GM18858 (cell line): Measurements from ENCODE around the gene TEX101.
A peak's percentile ranks its signal among the peaks of the same experiment; 100 is the strongest.

ENCODE experiments used
- ATAC-seq: cut with Tn5 transposase; IDR thresholded peaks from one replicate; pipeline ENCODE4 v1.9.1; 2021; ENCODE audit not compliant: unreplicated experiment

TEX101 gene

DNA sequence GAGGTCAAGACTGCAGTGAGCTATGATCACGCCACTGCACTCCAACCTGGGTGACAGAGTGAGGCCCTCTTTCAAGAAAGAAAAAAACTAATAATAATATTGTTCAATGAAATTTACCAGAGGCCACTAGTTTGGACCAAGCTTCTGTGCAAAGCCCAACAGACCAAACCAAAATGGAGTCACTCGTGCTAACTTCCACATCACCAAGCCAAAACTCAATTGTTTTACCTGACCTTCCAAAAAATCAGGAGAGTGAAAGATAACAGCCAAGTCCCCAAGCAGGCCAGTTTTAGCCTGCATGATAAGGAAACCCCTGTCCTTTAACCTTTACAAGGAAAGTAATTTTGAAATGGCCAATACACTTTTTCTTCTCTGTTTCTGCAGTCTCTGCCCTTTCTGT lies 30.7 kb downstream of the TEX101 start:
- ATAC-seq, result no peak

DNA sequence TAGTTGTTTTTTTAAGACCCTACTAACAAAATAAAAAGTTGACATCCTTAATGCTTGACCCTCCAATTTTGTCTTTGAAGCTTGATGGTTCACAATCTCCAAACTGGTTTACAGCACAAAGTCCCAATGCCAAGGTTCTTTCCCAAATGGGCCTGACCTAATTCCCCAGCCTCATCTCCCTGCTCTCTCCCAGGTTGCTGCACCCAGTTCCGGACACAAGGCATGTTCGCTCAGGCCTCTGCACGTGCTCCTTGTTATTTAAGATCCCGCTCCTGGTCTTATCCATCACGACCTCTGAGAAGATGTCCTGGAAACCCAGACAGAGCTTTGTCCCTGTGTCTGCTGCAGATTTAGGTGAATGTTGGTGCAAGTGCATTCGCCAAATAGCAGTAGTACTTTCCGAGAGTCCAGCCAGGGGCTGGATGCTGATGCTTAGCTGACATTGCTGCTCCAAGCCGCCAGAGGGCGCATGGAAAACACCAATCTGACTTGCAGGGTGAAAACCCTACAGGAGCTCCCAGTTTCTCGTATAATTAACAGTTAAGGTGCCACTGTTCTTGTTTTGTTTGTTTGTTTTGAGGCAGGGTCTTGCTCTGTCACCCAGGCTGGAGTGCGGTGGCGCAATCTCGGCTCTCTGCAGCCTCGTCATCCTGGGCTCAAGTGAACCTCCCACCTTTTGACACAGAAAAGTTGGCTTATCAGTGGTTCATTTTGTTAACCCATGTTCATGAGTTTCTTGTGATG lies 32.2 kb downstream of the TEX101 start:
- no peak for ATAC-seq

DNA sequence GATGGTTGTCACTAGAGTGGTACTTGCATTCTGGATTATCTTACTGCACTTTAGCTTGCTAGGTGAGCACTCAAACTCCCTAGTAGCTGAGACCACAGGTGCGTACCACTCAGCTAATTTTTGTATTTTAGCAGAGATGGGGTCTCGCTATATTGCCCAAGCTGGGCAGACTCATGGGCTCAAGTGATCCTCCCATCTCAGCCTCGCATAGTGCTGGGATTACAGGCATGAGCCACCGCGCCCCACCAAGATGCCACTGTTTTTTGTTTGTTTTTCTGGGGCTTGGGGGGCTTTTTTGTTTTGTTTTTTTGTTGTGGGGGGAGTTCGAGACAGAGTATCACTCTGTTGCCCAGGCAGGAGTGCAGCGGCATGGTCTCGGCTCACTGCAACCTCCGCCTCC lies 33.0 kb downstream of the TEX101 start:
- no peak for ATAC-seq

DNA sequence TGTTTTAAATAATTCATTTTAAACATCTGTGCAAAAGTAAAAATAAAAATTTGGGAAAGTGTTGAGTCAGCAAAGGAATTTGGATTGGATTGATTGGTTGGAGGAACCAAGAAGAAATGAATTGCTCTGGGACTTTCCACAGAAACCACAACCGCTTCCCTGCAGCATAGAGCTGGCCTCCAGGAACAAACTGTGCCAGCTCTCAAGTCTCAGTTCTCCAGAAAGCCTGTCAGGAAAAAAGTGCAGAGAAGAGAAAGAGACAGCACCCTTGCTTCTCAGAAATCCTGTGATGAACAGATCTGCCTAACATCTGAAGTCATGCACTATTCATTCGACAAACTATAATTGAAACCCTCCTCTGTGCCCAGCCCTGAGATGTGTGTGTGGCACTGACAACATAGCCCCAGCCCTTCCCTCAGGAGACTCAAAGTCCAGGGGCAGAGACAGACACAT lies 35.9 kb downstream of the TEX101 start:
- no peak for ATAC-seq

DNA sequence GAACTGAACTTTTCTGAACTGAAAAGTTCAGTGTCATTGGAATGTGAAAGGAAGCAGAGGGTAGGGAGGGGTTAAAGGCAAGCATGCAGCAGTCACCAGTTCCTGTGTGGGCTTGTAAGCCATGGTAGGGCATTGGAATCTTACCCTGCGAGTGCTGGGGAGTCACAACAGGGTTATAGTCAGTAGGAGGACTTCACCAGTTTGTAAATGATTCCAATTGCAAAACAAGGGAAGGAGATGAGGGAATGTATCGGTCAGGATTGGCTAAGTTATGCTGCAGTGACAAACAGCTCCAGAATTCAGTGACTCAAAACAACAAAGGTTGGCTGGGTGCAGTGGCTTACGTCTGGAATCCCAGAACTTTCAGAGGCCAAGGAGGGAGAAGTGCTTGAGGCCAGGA lies 37.9 kb downstream of the TEX101 start:
- ATAC-seq, result no peak

DNA sequence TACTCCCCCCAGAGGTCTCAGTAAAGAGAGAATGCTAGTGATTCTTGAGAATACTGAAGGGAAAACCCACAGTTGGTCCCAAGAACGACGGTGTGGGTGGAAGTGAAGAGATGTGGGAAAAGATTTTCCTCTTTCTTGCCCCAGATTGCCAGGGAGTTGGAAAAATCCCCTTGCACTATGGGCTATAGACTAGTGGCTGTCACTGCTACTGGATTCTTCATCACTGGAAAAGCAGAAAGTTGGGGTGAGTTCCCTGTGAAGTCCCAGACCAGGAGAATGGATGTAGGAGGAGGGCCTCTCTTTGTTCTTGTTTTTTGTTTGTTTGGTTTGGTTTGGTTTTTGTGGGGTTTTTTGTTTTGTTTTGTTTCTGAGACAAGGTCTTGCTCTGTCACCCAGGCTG lies 39.3 kb downstream of the TEX101 start:
- ATAC-seq, result no peak

DNA sequence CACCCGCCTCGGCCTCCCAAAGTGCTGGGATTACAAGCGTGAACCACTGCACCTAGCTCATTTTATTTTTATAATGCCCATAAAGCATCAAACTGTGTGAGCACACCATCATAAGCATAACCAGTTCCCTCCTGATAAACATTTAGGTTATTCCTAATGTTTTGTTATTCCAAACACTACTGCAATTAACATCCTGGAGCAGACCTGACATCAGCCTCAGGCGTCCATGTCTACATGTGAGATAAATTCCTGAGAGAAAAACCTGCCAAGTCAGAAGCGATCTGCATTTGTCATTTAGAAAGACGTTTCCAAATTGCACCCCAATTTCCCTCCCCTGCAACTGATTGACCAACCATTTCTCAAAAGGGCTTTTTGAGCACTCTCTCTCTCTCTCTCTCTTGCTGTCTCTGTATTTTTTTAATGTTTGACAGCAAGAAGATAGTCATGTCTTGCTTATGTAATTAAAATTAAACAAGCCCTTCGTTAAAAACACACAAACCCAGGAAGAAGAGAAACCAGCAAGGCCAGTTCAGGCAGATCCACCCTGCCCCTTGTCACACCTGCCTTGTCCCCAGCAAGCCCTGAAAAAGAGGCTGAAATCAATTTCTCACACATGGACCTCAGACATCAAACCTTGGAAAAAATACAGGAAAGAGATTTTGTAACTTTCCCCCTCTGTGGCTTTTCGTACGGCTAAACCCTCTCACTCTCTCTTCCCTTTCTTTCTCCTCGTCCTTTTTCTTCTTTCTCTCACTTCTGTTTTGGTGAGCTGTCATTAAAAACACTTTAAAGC lies 40.8 kb downstream of the TEX101 start:
- ATAC-seq, result no peak

DNA sequence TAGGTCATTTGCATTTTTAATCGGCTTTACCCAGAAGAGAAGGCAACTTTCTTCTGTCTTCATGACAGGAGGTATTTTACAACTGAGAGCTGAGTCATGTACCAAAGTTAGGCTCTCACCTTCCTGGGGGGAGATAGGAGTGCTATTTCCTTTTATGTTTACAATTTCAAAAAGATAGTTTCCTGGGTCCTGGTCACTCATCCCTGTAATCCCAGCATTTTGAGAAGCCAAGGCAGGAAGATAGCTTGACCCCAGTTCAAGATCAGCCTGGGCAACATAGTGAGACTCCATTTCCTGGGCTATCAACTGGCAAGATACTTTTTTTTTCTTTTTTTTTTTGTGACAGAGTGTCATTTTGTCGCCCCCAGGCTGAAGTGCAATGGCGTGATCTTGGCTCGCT lies 43.1 kb downstream of the TEX101 start:
- ATAC-seq, result no peak

DNA sequence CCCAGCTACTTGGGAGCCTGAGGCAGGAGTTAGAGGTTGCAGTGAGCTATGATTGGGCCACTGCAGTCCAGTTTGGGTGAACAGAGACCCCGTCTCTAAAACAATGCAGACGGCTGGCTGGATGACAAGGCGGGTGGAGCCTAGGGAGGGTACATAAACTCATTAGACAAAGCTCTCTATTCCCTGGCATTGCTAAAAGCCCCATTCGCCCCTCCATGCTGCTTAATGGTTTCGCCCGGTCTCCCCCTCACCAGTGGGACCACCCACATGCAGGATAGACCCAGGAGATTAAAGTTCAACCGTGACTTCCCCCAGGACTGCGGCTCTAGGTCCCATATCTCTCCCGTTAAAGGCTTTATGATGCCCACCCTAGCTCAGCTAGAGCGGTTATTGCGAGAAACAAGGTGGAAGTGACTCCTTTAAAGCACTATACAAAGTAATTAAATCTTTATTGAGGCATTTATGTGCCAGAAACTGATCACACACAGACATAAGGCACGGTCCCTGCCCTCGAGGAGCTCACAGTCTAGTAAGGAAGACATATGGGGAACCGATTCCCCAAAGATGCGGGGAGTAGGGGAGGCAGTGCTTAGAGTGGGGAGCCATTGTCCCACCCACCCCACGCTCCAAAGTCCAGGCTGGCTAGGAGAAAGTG lies 45.8 kb downstream of the TEX101 start:
- ATAC-seq, result no peak

DNA sequence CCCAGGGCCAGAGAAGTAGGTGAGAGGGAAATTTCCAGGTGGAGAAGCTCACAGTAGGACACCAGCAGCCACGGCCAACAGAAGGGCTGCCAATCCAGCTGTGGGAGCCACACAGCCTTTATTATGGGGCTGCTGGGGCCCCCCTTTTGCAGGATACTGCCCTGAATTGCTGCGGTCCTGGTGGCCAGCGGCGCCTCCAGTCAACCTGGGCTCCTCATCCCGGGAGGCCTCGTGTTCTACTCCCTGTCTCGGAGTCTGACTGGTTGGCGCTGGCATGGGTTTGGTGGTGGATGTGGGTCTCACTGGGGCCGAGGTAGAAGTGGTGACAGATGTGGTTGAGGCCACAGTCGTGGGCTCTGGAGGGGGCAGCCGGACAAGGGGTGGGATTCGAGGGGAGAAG lies 46.6 kb downstream of the TEX101 start:
- no peak for ATAC-seq

DNA sequence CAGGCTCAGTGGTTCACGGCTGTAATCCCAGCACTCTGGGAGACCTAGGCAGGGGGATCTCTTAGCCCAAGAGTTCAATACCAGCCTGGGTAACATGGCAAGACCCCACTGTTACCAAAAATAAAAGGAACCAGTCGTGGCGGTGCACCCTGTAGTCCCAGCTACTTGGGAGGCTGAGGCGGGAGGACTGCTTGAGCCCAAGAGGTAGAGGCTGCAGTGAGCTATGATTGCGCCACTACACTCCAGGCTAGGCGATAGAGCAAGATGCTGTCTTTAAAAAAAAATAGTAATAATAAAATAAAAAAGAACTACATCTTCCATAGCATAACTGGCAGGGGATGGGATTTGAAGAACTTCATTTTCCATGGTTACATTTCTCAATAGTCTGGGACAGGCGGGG lies 47.7 kb downstream of the TEX101 start:
- no peak for ATAC-seq

DNA sequence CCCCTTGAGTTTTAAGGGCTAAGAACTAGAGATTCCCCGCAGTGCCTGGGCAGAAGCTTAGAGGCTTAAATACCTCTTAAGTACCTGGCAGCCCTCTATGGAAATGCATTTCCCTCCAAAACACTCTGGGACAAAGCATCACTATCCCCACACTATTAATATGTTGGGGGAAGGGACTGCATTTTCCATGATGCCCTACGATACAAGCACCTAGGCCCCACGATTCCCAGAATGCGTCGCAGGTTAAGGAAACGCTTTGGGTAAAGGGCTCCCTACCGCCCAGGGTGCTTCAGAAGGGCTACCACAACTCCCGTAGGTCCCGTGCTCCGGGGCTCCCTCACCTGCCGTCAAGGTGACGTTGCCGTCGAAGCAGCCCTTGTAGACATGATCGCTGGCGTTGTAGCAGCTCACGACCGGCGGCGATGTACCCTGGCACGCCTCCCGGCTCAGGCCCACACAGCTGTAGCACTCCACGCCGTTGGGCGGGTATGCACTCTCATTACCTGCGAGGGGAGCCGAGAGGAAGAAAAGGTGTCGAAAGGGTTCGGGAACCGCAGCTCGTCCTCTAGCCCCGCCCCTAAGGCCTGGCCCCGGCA lies 48.2 kb downstream of the TEX101 start:
- ATAC-seq, result no peak

DNA sequence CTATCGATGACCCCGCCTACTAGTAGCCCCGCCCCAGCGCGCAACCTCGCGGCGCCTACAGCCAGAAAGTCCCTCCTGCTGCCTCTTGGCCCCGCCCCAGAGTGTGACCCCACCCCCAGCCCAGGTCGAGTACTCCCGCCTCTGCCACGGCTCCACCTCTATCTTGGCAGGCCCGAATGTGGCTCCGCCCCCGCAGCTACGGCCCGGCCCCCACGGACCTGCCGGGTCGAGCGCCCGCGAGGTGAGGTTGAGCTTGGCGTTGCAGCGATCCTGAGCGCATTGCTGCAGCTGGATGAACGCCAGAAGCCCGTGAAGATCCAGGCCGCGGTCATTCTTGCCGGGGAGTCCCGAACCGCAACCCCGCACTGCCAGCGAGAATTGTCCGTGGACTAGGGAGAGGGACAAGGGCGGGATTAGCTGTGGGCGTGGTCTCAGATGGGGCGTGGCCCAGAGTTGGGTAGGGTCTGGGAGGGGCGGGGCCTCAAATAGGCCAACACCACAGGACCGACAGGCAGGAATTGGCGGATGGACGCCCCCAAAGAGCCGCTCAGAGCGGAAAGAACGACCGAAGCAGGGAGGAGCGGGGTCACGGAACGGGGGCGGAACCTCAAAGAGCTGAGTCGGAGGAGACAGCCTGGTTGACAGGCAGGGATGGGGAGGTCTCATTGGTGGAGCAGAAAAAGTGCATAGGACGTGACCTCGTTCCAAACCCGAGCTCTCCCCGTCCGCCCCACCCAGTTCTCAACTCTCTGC lies 48.9 kb downstream of the TEX101 start:
- peak; percentile 61 for ATAC-seq

DNA sequence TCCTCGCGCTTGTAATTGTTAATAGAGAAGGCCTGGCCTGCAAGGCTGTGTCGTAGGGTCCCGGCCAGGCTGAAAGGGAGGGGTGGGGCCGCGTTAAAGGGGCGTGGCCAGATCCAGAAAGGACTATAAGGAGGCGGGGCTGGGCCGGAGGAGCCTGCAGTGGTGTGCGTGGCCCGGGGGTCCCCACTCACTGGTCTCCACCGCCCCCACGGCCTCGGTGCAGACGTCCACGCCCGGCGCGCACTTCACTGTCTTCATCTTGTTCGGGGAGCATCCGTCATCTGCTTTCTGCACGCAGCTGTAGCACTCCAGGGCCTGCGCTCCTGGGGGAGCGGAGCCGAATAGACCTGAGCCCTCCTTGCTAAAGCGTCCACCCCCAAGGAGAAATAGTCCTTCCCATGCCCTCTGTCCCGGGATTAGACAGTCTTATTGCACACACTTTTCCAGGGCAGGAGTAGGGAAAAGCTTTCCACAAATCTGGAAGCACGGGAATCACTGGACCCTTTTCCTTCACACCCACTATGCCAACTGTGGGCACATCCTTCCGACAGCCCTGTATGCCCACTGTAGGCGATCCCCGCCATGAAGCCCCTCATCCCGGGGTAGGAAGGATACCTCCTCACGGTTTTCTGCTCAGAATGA lies 49.6 kb downstream of the TEX101 start:
- peak; percentile 13 for ATAC-seq

DNA sequence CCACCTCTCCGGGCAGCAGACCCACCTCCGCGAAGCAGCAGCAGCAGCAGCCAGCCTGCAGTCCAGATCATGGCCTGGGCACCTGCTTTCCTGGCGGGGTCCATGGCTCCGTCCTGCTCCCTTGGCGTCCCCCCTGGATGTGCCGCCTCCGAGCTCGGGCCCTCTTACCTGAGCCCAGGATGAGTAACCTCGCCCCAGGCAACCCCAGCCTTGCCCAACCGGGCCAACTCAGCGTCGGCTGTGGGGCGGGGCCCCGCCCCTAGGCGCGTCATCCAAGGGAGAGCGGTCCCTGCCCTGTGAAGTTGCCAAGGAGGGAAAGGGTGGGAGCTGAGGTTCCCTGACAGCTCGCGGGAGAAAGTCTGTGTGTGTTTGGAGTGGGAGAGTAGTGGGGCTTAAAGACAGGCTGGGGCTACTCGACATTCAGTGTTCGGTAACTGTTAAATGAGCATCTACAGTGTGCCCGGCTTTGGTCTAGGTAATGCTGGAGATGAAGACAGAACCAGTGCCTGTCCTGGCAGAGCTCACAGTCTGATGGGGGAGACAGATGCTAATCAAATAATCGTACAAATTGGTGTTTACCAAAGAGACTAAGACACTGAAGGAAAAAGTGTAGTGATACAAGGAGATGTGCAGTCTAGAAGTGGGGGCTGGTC lies 50.9 kb downstream of the TEX101 start, which contains the start of gene LYPD3:
LYPD3 (minus strand) TSS at position 141 of the 653 bp plus-strand sequence; CDS start at position 104, 37 bp downstream.
- no peak for ATAC-seq

DNA sequence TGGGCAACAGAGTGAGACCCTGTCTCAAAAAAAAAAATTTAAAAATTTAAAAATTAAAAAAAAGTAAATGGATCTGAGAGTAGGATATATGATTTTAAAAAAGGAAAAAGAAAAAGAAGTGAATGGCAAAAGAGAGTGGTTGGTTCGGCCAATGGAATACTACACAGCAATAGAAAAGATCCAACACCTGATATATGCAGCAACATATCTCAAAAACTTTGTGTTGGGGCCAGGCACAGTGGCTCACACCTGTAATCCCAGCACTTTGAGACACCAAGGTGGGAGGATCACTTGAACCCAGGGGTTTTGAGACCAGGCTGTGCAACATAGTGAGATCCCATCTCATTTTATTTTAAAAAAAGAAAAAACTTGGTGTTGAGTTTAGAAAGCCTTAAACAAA lies 52.1 kb downstream of the TEX101 start:
- ATAC-seq, result no peak

DNA sequence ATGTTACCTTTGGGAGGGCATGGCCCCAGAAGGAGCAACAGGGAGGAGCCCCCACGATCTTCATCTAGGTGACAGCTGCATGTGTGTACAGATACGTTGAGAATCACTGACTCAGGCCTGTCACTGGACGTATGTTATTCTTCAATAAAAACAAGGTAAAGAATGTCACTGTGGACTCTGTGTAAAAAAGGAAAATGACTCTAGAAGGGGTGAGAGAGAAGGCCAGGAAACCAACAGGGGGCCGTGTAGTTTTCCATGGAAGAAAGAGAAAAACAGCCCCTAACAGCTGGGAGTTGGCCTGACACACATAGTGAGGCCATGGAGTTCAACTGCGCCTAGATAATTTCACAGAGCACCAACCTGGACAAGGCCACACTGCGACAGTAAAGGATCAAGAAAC lies 52.6 kb downstream of the TEX101 start:
- no peak for ATAC-seq

DNA sequence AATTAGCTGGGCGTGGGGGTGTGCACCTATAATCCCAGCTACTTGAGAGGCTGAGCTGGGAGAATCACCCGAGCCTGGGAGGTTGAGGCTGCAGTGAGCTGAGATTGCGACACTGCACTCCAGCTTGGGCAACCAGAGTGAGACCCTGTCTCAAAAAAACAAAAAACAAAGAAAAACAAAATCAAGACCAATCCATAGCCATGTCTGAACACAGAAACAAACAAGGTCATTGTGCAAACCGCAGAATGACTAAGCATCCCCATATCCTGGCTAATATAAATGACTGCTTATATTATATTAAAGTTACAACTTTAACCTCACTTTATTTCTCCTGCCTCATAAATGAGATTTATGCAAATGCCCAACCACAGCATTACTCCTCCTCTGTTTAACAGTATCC lies 53.0 kb downstream of the TEX101 start:
- ATAC-seq, result no peak
